Inferior parietal cortex (tissue), 1 donor: ENCODE measurements around the gene SLC22A31.
A peak's percentile ranks its signal among the peaks of the same experiment; 100 is the strongest.
"Not testable (repeated sequence)": the region's sequence is repeated elsewhere in the genome, so short reads cannot be mapped to it uniquely, and the experiment has no call there.

Experiments used
- DNase-seq: peaks from one replicate; pipeline ENCODE4 v3.0.0-alpha.2; 2016; ENCODE audit errors: extremely low spot score

Gene SLC22A31

GRCh38 chr16:89178453-89179147, 21.7 kb downstream of the SLC22A31 start:
- no peak for DNase-seq

GRCh38 chr16:89177501-89177900, 22.8 kb downstream of the SLC22A31 start:
- DNase-seq, result no peak

- no peak for DNase-seq
These were observed 23.6 kb downstream of the SLC22A31 start for GRCh38 chr16:89176717-89177116.

- DNase-seq, result no peak
These were observed 24.1 kb downstream of the SLC22A31 start for GRCh38 chr16:89176147-89176690.

- DNase-seq, result no peak
These were observed 24.8 kb downstream of the SLC22A31 start for GRCh38 chr16:89175280-89176146.

- no peak for DNase-seq
These were observed 25.5 kb downstream of the SLC22A31 start for GRCh38 chr16:89174877-89175276.

GRCh38 chr16:89174055-89174827, 26.1 kb downstream of the SLC22A31 start:
- DNase-seq, result no peak

- no peak for DNase-seq
These were observed 27.0 kb downstream of the SLC22A31 start for GRCh38 chr16:89173174-89173921.

- no peak for DNase-seq
These were observed 27.7 kb downstream of the SLC22A31 start for GRCh38 chr16:89172528-89173173.

- DNase-seq, result no peak
These were observed 28.2 kb downstream of the SLC22A31 start for GRCh38 chr16:89172171-89172527.

- peak; percentile 63 for DNase-seq
These were observed 28.8 kb downstream of the SLC22A31 start, which contains the start of gene CDH15 for GRCh38 chr16:89171216-89172170. Gene CDH15 (plus strand): TSS chr16:89171748. CDS start chr16:89171832, 84 bp downstream.

GRCh38 chr16:89170346-89171215, 29.8 kb downstream of the SLC22A31 start:
- DNase-seq, result no peak

GRCh38 chr16:89169778-89170177, 30.6 kb downstream of the SLC22A31 start:
- DNase-seq, result no peak

GRCh38 chr16:89168381-89169189, 31.8 kb downstream of the SLC22A31 start:
- DNase-seq, result no peak

GRCh38 chr16:89167425-89167941, 32.9 kb downstream of the SLC22A31 start:
- DNase-seq, result peak; percentile 68

- DNase-seq, result no peak
These were observed 33.5 kb downstream of the SLC22A31 start for GRCh38 chr16:89166696-89167424.

- DNase-seq, result not testable (repeated sequence)
These were observed 34.7 kb downstream of the SLC22A31 start for GRCh38 chr16:89165681-89165979.
